Central memory CD8-positive, alpha-beta T cell (primary cell): ENCODE data around the gene COX8A.

Source experiments
- ATAC-seq: fragments of 150-1000 bp; cut with Tn5 transposase; replicated peaks from 2 replicates; pipeline ENCODE4 v1.10.0; 2022; ENCODE audit warnings: mild to moderate bottlenecking, moderate FRiP score, moderate number of reproducible peaks; ENCODE audit not compliant: poor library complexity, severe bottlenecking; ENCODE audit errors: extremely low read depth
- DNase-seq, 2 donors: peaks; one replicate each; pipeline ENCODE4 v3.0.0; 2021; ENCODE audit warnings: low spot score in 2 of 2
- H3K27ac Mint-ChIP-seq: one replicate; pipeline ENCODE4 v1.8.0; 2022; ENCODE audit warnings: low read depth, mild to moderate bottlenecking, moderate library complexity, mixed read lengths
- H3K27me3 Mint-ChIP-seq: one replicate; pipeline ENCODE4 v1.8.0; 2022; ENCODE audit warnings: mixed read lengths
- H3K36me3 Mint-ChIP-seq: one replicate; pipeline ENCODE4 v1.8.0; 2022; ENCODE audit warnings: mild to moderate bottlenecking, moderate library complexity, mixed read lengths; ENCODE audit not compliant: insufficient read depth
- H3K4me1 Mint-ChIP-seq: one replicate; pipeline ENCODE4 v1.8.0; 2022; ENCODE audit warnings: mixed read lengths
- H3K4me3 Mint-ChIP-seq: one replicate; pipeline ENCODE4 v1.8.0; 2022; ENCODE audit warnings: mild to moderate bottlenecking, moderate library complexity, mixed read lengths
- H3K9me3 Mint-ChIP-seq: one replicate; pipeline ENCODE4 v1.8.0; 2022; ENCODE audit warnings: mixed read lengths

Gene COX8A

DNA sequence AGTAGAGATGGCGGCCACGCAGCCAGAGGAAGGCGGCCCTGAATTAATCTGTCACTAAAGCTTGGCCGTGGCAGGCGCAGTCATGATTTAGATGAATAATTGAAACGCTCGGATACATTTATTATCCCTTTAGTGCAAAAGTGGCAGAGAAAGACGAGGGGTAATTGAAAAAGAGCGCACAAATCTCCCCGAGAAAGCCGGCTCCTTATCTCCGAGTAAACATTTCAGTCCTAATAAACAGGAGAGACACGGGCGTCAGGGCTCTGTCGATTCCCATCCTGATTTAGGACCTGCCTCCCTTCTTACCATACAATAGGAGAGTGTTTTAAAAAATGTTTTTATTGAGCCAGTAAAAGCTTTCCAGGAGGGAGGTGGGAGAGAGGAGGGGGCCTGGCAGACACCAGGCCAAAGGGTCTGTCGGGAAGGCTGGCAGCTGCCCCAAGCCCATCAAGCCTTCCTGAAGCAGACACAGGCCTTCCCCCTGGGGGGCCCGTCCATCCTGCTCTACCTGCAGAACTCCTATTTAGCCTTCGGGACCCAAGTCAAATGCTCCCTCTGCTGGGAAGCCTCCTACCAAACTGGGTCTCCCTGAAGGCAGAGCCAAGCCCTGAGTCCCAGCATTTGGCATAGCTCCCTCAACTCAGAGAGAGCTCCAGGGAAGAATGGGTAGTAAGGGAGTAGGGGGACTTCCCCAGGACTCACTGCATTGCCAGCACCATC is 34.7 kb downstream of the COX8A start:
- H3K27ac Mint-ChIP-seq, result no peak overlapping the region
- peaks cover 8% of the 10 kb centered on the region for H3K9me3 Mint-ChIP-seq
- DNase-seq, result no peak
- H3K4me1 Mint-ChIP-seq, result peaks cover 20% of the 10 kb centered on the region
- H3K4me3 Mint-ChIP-seq, result no peak overlapping the region
- no peak for ATAC-seq
- H3K27me3 Mint-ChIP-seq, result peaks cover 37% of the 10 kb centered on the region
- peaks cover 4% of the 10 kb centered on the region for H3K36me3 Mint-ChIP-seq

DNA sequence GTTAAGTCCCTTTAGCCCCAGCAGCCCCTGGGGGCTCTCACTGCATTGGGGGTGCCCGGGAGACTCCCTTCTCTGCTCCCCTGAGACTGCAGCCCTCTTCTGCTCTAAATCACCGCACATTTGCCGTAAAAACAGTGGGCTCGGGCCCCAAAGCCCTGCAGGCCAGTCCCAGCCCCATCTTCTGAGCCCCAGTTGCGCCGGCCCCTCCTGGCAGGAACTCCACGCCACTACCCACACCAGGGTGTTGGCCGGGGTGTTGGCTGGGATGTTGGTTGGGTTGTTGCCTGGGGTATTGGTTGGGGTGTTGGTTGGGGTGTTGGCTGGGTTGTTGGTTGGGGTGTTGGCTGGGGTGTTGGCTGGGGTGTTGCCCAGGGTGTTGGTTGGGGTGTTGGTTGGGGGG is 35.3 kb downstream of the COX8A start:
- no peak for ATAC-seq
- Mint-ChIP-seq H3K27me3 (peaks cover 37% of the 10 kb centered on the region), H3K27ac (no peak overlapping the region)

DNA sequence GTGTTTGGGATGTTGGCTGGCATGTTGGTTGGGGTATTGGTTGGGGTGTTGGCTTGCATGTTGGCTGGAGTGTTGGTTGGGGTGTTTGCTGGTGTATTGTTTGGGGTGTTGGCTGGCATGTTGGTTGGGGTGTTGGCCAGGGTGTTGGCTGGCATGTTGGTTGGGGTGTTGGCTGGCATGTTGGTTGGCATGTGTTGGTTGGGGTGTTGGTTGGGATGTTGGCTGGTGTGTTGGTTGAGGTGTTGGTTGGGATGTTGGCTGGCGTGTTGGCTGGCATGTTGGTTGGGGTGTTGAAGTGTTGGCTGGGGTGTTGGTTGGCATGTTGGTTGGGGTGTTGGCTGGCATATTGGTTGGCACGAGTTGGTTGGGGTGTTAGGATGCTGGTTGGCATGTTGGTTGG is 36.4 kb downstream of the COX8A start:
- ATAC-seq (no peak), DNase-seq (no peak)
- Mint-ChIP-seq H3K27ac (no peak overlapping the region), H3K4me1 (peaks cover 20% of the 10 kb centered on the region), H3K9me3 (peaks cover 8% of the 10 kb centered on the region), H3K36me3 (peaks cover 4% of the 10 kb centered on the region), H3K27me3 (peaks cover 30% of the 10 kb centered on the region), H3K4me3 (no peak overlapping the region)

More for the DNA sequence above, 35.3 kb downstream of the COX8A start:
- H3K36me3 Mint-ChIP-seq, result peaks cover 4% of the 10 kb centered on the region
- no peak overlapping the region for H3K4me3 Mint-ChIP-seq
- H3K9me3 Mint-ChIP-seq, result peaks cover 8% of the 10 kb centered on the region
- no peak for DNase-seq
- peaks cover 20% of the 10 kb centered on the region for H3K4me1 Mint-ChIP-seq

DNA sequence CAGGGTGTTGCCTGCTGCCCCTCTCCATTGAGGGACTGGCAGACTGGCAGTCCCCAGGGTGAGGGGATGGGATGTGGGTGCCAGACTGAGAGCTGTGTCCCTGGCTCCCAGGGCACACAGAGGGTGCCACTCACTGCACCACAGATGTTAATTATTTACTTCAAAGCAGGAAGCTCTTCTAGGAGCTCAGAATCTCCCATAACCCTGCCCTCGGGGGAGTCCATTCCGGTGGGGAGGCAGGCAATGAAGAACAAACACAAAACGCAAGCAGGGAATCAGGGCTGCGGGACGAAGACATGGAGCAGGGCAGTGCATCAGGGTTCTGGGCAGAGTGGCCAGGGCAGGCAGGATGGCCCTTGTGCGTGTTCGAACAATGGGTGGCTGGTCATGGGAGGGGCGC is 37.0 kb downstream of the COX8A start:
- Mint-ChIP-seq H3K36me3 (peaks cover 4% of the 10 kb centered on the region), H3K4me3 (no peak overlapping the region), H3K4me1 (peaks cover 20% of the 10 kb centered on the region), H3K27ac (no peak overlapping the region), H3K9me3 (peaks cover 8% of the 10 kb centered on the region), H3K27me3 (peaks cover 24% of the 10 kb centered on the region)
- DNase-seq (no peak), ATAC-seq (no peak)

DNA sequence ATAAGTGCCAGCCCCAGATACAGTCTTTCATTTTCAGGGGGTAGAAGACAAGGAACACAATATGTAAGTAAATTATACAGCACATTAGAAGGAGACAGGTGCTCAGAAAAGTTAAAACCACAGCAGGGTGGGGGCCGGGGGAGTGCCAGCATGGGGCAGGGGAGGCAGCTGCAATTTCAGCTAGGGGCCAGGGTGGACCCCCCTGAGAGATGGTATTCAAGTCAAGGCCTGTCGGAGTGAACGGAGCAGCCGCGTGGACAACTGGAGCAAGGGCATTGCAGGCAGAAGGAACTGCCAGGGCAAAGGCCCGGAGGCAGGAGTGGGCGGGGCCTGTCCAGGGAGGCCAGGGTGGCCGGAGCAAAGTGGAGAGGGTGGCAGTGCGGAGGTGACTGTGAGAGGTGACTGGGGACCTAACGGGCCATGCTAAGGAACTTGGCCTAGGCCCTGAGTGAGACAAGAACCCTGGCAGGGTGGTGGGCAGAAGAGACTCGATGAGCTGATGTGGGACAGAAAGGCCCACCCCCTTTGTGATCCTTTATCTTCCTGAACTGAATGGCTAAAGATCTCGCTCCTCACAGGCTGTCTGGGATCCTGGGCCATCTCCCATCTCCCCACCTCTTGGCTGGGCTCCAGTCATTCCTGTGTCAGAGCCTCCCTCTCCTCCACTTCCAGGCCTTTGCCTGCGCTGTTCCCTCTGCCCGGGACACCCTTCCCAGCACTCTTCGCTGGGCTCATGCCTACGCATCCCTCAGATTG is 38.9 kb downstream of the COX8A start:
- H3K36me3 Mint-ChIP-seq, result peaks cover 3% of the 10 kb centered on the region
- peaks cover 8% of the 10 kb centered on the region for H3K9me3 Mint-ChIP-seq
- H3K4me3 Mint-ChIP-seq, result no peak overlapping the region
- peaks cover 5% of the 10 kb centered on the region for H3K27me3 Mint-ChIP-seq
- peaks cover under 1% of the 10 kb centered on the region for H3K4me1 Mint-ChIP-seq
- ATAC-seq, result no peak
- no peak for DNase-seq
- H3K27ac Mint-ChIP-seq, result no peak overlapping the region

DNA sequence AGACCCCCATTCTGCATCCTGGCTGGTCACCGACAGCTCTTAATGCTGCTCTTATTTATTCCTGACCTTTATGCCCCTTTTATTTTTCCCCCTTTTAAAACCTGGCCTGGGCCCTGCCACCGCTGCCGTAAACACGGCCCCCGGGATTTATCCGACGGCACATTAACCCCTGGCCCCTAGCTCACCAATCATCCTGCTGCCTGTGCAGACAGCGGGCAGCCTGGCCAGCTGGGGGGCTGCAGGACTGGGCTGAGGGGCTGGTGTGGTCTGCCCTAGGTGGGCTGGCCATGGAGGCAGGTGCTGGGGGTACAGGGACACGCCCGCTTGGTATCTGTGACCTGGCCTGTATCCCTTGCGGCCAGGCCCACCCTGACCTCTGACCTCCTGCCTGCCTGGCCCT is 39.9 kb downstream of the COX8A start:
- Mint-ChIP-seq H3K27me3 (no peaks in the 10 kb centered on the region), H3K4me3 (no peak overlapping the region), H3K36me3 (peaks cover 3% of the 10 kb centered on the region), H3K27ac (no peak overlapping the region), H3K4me1 (no peaks in the 10 kb centered on the region), H3K9me3 (peaks cover 8% of the 10 kb centered on the region)
- DNase-seq (no peak), ATAC-seq (no peak)

DNA sequence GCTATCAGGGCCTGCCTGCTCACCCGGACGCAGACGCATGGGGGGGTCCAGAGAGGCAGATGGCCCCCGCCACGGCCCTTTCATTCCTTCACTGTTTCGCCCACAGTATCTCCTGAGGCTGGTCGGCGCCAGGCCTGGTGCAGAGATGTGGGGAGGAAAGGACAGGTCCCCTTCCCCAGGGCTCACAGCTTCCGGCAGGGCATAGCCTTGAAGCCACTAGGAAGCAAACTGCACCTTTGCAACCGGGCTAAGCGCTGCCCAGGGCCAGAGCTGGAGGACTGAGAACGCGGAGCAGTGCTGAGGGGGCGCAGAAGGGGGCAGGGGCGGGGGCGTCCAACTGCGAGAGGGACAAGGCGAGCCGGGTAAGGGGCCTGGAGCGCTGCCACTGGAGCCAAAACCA is 41.1 kb downstream of the COX8A start:
- Mint-ChIP-seq H3K4me1 (no peaks in the 10 kb centered on the region), H3K27ac (no peak overlapping the region), H3K36me3 (no peaks in the 10 kb centered on the region), H3K4me3 (no peak overlapping the region), H3K27me3 (no peaks in the 10 kb centered on the region), H3K9me3 (peaks cover 4% of the 10 kb centered on the region)
- no peak for ATAC-seq
- DNase-seq, result no peak

DNA sequence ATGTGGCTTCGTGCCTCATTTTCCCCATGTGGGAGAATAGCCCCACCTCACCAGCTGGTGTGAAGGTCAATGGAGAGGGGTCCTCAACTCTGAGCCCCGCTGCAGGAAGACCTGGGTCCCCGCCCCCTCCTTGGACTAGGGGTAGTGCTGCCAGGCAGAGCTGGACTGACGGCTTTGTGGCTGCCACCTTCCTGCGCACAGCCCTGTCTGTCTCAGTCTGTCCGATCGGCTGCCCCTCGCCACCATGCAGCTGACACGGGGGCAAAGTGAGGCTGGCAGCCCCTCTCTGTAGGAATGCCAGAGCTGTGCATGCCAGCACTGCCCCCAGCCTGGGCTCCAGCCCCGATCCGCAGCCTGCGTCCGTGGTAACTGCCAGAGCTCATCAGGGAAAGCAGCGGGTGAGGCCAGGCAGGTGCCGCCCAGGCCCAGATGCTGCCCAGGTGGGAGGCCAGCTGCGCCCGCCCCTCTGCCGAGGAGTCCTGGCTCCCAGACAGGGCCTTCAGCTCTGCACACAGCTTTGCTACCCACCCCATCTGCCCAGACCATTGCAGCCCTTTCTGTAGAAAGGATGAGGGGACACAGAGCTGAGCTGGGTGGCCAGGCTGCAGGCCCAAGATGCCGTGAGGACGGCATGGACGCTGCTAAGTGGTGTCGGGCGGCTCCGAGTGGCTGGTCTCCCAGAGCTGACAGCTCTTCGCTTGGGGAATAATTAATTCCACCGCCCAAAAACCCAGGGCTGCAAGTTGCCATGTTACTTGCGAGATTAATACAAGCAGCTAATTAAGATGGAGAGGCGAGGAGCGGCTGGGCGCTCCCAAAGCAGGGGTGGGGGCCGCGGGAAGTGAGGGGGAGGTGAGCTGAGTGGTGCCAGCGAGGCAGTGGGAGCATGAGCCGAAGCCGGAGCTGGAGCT is 41.8 kb downstream of the COX8A start:
- H3K9me3 Mint-ChIP-seq, result no peaks in the 10 kb centered on the region
- ATAC-seq, result no peak
- H3K27ac Mint-ChIP-seq, result no peak overlapping the region
- no peak overlapping the region for H3K4me3 Mint-ChIP-seq
- H3K27me3 Mint-ChIP-seq, result no peaks in the 10 kb centered on the region
- DNase-seq, result no peak
- no peaks in the 10 kb centered on the region for H3K36me3 Mint-ChIP-seq
- no peaks in the 10 kb centered on the region for H3K4me1 Mint-ChIP-seq

DNA sequence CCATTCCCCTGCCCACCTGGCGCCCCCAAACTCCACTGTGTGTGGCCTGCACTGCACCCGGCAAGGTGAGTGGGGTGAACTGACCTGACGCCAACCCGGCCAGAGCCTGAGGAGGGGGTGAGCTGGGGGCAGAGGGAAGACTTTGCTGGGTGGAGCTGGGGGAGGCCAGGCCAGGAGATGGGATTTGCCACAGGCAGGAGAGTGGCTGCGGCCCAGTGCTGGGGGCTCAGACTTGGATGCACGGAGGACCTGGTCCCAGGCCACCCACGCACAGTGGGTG is 43.5 kb downstream of the COX8A start:
- Mint-ChIP-seq H3K4me1 (no peaks in the 10 kb centered on the region), H3K36me3 (no peaks in the 10 kb centered on the region), H3K27ac (no peak overlapping the region), H3K4me3 (no peak overlapping the region), H3K27me3 (no peaks in the 10 kb centered on the region), H3K9me3 (no peaks in the 10 kb centered on the region)
- no peak for ATAC-seq
- DNase-seq, result no peak

DNA sequence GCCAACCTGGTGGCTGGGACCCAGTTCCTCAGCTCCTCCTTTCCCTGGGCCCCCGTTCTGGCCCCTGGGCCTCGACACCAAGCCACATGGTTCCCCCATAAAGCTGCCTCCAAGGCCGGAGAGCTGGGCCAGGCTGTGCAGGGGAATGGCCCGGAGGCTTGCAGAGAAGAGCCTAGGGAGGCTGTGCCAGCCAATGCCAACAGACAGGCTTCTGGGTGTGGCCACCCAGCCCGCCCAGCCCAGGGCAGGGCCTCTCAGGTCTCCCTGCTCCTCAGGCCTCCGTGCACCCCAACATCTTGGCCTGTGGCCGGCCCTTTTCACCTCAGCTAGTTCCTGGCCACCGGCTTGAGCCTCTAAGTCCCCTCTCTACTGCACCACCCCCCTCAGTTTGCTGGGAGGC is 43.9 kb downstream of the COX8A start:
- H3K27me3 Mint-ChIP-seq, result no peaks in the 10 kb centered on the region
- H3K4me3 Mint-ChIP-seq, result no peak overlapping the region
- H3K27ac Mint-ChIP-seq, result no peak overlapping the region
- no peak for DNase-seq
- H3K4me1 Mint-ChIP-seq, result no peaks in the 10 kb centered on the region
- no peaks in the 10 kb centered on the region for H3K36me3 Mint-ChIP-seq
- no peak for ATAC-seq
- H3K9me3 Mint-ChIP-seq, result no peaks in the 10 kb centered on the region

DNA sequence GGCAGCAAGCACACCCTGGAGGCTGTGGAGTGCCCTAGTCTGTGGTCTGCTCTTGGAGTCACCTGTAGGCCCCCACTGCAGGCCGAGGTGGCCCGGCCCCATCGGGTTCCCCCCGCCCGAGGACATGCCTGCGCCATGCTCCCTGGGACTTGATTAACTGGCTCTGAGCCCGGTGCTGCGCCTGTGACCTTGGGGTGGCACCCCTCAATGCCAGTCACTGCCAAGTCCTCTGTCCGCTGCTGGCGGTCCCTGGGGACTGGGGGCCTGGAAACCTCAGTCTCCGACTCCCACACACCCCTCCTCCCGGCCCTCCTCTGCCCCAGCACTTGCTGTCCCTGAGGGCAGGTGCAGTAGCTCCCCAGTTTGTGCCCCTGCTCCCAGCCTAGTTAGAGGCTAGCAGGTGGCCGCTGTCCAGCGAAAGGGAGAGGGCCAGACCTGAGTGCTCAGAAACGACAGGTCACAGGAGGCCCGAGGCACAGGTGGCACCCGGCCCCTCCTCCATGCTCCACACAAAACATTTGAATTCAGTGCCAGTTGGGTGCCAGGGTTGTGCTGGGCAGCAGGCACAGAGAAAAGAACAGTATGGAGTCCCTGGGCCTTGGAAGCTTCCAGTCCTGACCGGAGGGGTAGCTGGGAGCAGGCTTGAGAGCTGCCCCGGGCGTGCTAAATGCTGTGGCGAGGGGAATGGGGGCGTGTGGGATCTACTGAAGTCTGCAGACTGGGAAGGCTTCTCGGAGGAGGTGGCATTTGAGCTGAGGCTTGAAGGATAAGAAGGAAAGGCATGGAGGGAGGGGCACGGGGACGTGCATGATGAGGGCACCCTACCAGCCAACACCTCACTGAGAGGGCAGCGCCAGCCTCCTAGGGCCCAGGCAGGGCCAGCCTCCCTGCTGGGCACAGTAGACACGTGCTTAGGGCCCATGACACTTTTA is 45.0 kb downstream of the COX8A start:
- no peaks in the 10 kb centered on the region for H3K27me3 Mint-ChIP-seq
- no peaks in the 10 kb centered on the region for H3K36me3 Mint-ChIP-seq
- no peak overlapping the region for H3K4me3 Mint-ChIP-seq
- H3K27ac Mint-ChIP-seq, result no peak overlapping the region
- no peaks in the 10 kb centered on the region for H3K4me1 Mint-ChIP-seq
- DNase-seq (no peak), ATAC-seq (no peak)
- no peaks in the 10 kb centered on the region for H3K9me3 Mint-ChIP-seq
